Keratinocyte (primary cell): Measurements from ENCODE around the gene C1QTNF3. TPM values are rescaled to one million over a fixed set of nuclear protein-coding genes. Genes with fewer than 3 reads are reported as not detected.

Source experiments
- DNase-seq: peaks from one replicate; pipeline ENCODE4 v3.0.0-alpha.2; 2011; ENCODE audit warnings: low read depth, missing footprints, low spot score
- FAIRE-seq: peaks from 2 replicates; lab custom pipeline; 2011; peaks lifted over from hg19 to GRCh38; lab: Jason Lieb, UNC
- H2AFZ ChIP-seq: 2 replicates; pipeline ENCODE4 v1.6.0; 2012; ENCODE audit warnings: low read length, control low read depth, inconsistent platforms; ENCODE audit not compliant: control insufficient read depth
- H3K27ac ChIP-seq: 2 replicates; pipeline ENCODE4 v1.5.1; 2011; ENCODE audit warnings: low read length; ENCODE audit not compliant: control insufficient read depth, insufficient read depth
- H3K27me3 ChIP-seq: 3 replicates; pipeline ENCODE4 v1.6.0; 2011; ENCODE audit warnings: low read length; ENCODE audit not compliant: control insufficient read depth, insufficient read depth; ENCODE audit errors: extremely low read depth
- H3K36me3 ChIP-seq, 2 experiments: 2 replicates in 1 of 2; 3 replicates in 1 of 2; pipeline ENCODE4 v1.5.1; 2011; ENCODE audit warnings: low read length in 2 of 2, mild to moderate bottlenecking in 1 of 2; ENCODE audit not compliant: control insufficient read depth in 2 of 2, insufficient read depth in 2 of 2; ENCODE audit errors: extremely low read depth in 1 of 2
- H3K4me1 ChIP-seq: 3 replicates; pipeline ENCODE4 v1.5.1; 2011; ENCODE audit warnings: low read length; ENCODE audit not compliant: control insufficient read depth, insufficient read depth; ENCODE audit errors: extremely low read depth
- H3K4me2 ChIP-seq: 3 replicates; pipeline ENCODE4 v1.6.0; 2011; ENCODE audit warnings: low read depth, low read length; ENCODE audit not compliant: control insufficient read depth, insufficient read depth; ENCODE audit errors: extremely low read depth
- H3K4me3 ChIP-seq, 3 experiments: fragments of 200-600 bp in 1 of 3; sonication (generic) in 1 of 3; 2 replicates in 2 of 3; 3 replicates in 1 of 3; pipeline ENCODE4 v1.5.1; 2011 to 2016; ENCODE audit warnings: low read length in 3 of 3, mild to moderate bottlenecking in 3 of 3, control low read depth in 2 of 3, inconsistent platforms in 1 of 3, low read depth in 1 of 3, mixed read lengths in 1 of 3, mixed run types in 1 of 3, moderate library complexity in 1 of 3; ENCODE audit not compliant: control insufficient read depth in 2 of 3, insufficient read depth in 2 of 3; ENCODE audit errors: extremely low read depth in 1 of 3
- H3K79me2 ChIP-seq: 2 replicates; pipeline ENCODE4 v1.6.0; 2012; ENCODE audit warnings: low read length; ENCODE audit not compliant: control insufficient read depth, insufficient read depth
- H3K9ac ChIP-seq: 3 replicates; pipeline ENCODE4 v1.6.0; 2011; ENCODE audit warnings: low read length; ENCODE audit not compliant: control insufficient read depth, insufficient read depth; ENCODE audit errors: extremely low read depth
- H3K9me1 ChIP-seq: 3 replicates; pipeline ENCODE4 v1.6.0; 2011; ENCODE audit warnings: low read length; ENCODE audit not compliant: control insufficient read depth, insufficient read depth; ENCODE audit errors: extremely low read depth
- H3K9me3 ChIP-seq: 2 replicates; pipeline ENCODE4 v1.5.1; 2012; ENCODE audit warnings: low read depth, low read length; ENCODE audit not compliant: control insufficient read depth
- H4K20me1 ChIP-seq: 3 replicates; pipeline ENCODE4 v1.6.0; 2011; ENCODE audit warnings: low read length; ENCODE audit not compliant: control insufficient read depth, insufficient read depth; ENCODE audit errors: extremely low read depth
- EZH2 ChIP-seq: IDR thresholded peaks from one replicate; pipeline ENCODE4 v1.6.1; 2012; ENCODE audit warnings: inconsistent platforms, mild to moderate bottlenecking, low read length, moderate library complexity
- dilution Hi-C: fragments of 300-500 bp; cut with MboI; formaldehyde crosslinking; loops from one replicate; pipeline ENCODE4 v1.7.0; 2020; ENCODE audit warnings: low sequenced_read_pairs; ENCODE audit not compliant: extremely low pct_ligation_motif_present
- polyA plus RNA-seq, 5 experiments: library from polyadenylated mRNA; depleted of rRNA in 3 of 5; stranded (reverse) in 3 of 5; stranded (forward) in 1 of 5; unstranded in 1 of 5; fragments of >200 nt; gene quantifications; 1 replicate in 1 of 5; 2 replicates in 3 of 5; 3 replicates in 1 of 5; pipeline versions ENCODE4 v1.2.1 to v1.2.3, GENCODE V29; 2011 to 2012; ENCODE audit warnings: missing spikeins in 2 of 5, low read depth in 1 of 5, low replicate concordance in 1 of 5
- TF ChIP-seq, protein P1 (sequence below), 3 experiments: IDR thresholded peaks in 1 of 3; conservative IDR thresholded peaks in 1 of 3; optimal IDR thresholded peaks in 1 of 3; 2 replicates in 2 of 3; 3 replicates in 1 of 3; pipeline versions ENCODE3 to v1.5.1; 2011; ENCODE audit warnings: low read length in 3 of 3, mild to moderate bottlenecking in 3 of 3, moderate library complexity in 2 of 3, control low read depth in 1 of 3, inconsistent platforms in 1 of 3; ENCODE audit not compliant: insufficient read depth in 2 of 3; ENCODE audit errors: extremely low read depth in 1 of 3

The C1QTNF3 gene
- polyA plus RNA-seq, 1 donor (not counting 4 experiments of a cell fraction or from before 2014, with no cell fraction given): 1.0 TPM

DNA sequence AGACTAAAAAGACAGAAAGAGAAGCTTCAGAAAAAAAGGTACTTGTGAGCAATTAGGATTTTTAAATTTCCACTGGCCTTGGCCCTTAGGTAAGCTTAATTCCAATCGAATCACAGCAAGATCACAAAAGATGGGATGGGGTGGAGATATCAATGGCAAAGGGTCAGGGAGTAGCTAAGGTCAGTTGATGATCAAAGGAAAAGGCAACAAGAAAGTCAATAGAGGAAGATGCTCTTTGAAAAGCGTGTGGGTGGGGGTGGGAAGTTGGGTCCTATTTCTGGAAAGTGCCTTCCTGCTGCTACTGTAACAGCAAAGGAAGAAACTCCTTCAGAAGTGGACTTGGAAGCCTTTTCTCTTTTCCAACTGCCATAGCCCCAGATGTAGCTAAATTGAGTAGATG, 7.3 kb downstream of the C1QTNF3 start:
- no peaks in the 10 kb centered on the region for H3K27me3 ChIP-seq
- H3K4me1 ChIP-seq: no peaks in the 10 kb centered on the region
- H2AFZ ChIP-seq: no peak overlapping the region
- H3K4me2 ChIP-seq: no peak overlapping the region
- no peaks in the 10 kb centered on the region for H3K9me1 ChIP-seq
- H3K9ac ChIP-seq: no peak overlapping the region
- DNase-seq (no peak), FAIRE-seq (no peak)
- no peaks in the 10 kb centered on the region for H3K79me2 ChIP-seq
- dilution Hi-C loops: no loop called here
- H3K4me3 ChIP-seq: no peak overlapping the region
- no peaks in the 10 kb centered on the region for H3K9me3 ChIP-seq
- no peak for TF ChIP-seq EZH2
- H4K20me1 ChIP-seq: no peaks in the 10 kb centered on the region
- H3K36me3 ChIP-seq: no peaks in the 10 kb centered on the region
- H3K27ac ChIP-seq: no peak overlapping the region

DNA sequence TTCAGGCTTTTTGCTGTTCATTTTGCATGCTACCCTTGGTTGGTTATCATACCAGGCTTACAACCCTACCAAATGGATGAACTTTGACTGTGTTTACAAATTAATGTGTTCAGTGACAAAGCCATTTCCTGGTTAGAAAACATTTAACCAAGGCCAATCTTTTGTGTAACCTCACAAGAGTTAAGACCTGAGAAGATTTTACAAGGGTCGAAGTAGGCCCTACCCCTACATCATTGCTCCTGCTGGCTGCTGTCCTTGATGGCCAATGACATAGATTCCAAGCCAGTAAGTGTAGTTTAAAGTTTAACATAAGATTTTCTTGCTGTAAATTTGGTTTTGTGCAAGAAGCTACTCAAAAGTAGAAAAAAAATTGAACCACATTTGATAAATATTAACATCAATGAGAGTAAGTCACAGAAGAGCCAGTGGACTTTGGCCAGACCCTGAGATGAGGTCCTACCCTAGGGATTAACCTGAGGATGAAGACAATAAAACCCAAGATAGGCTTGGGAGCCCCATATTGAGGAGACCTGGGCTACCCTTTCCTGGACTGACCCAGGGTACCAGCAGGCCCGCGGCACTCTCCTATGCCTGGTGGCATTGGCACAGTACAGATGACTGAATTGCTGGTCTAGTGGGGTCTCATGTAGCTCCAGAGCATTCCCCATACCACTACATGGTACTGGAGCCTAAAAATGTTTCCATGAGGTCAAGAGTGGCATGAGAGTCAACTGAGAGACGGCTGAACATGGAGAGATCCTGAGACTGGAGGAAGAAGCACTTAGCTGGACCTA, 8.3 kb downstream of the C1QTNF3 start:
- H3K9me1 ChIP-seq: no peaks in the 10 kb centered on the region
- H3K9ac ChIP-seq: no peak overlapping the region
- no peaks in the 10 kb centered on the region for H3K27me3 ChIP-seq
- H3K4me2 ChIP-seq: no peak overlapping the region
- no peak overlapping the region for H3K27ac ChIP-seq
- no peak for TF ChIP-seq EZH2
- TF ChIP-seq, protein P1, sequence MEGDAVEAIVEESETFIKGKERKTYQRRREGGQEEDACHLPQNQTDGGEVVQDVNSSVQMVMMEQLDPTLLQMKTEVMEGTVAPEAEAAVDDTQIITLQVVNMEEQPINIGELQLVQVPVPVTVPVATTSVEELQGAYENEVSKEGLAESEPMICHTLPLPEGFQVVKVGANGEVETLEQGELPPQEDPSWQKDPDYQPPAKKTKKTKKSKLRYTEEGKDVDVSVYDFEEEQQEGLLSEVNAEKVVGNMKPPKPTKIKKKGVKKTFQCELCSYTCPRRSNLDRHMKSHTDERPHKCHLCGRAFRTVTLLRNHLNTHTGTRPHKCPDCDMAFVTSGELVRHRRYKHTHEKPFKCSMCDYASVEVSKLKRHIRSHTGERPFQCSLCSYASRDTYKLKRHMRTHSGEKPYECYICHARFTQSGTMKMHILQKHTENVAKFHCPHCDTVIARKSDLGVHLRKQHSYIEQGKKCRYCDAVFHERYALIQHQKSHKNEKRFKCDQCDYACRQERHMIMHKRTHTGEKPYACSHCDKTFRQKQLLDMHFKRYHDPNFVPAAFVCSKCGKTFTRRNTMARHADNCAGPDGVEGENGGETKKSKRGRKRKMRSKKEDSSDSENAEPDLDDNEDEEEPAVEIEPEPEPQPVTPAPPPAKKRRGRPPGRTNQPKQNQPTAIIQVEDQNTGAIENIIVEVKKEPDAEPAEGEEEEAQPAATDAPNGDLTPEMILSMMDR (optimal IDR thresholded peaks at IDR 0.05 in 1 of 3, IDR thresholded peaks at IDR 0.05 in 1 of 3, conservative IDR thresholded peaks at IDR 0.05 in 1 of 3; ENCODE audit: extremely low read depth in 1 of 3, insufficient read depth in 2 of 3, low read length in 3 of 3): no peak
- no peaks in the 10 kb centered on the region for H3K4me1 ChIP-seq
- DNase-seq: no peak
- dilution Hi-C loops: no loop called here
- no peaks in the 10 kb centered on the region for H3K9me3 ChIP-seq
- no peak for FAIRE-seq
- H3K4me3 ChIP-seq: no peak overlapping the region
- H4K20me1 ChIP-seq: no peaks in the 10 kb centered on the region
- no peak overlapping the region for H2AFZ ChIP-seq
- H3K79me2 ChIP-seq: no peaks in the 10 kb centered on the region
- H3K36me3 ChIP-seq: no peaks in the 10 kb centered on the region
